GM20431 (cell line): ENCODE data around the gene MSMB.
"Not testable (repeated sequence)": the region's sequence is repeated elsewhere in the genome, so short reads cannot be mapped to it uniquely, and the experiment has no call there.

Experiments
- in situ Hi-C: fragments of 300-500 bp; cut with MseI, MboI; formaldehyde crosslinking; loops from one replicate; pipeline ENCODE4 v1.15.0; 2020; ENCODE audit warnings: low sequenced_read_pairs; ENCODE audit not compliant: unreplicated experiment

MSMB gene

GRCh38 chr10:46073564-46073963 is 27.5 kb upstream of the MSMB start:
- in situ Hi-C loops = loop anchor here (25.0 kb wide), 1 partner anchor 464 kb away; no protein-coding TSS in a partner anchor

- in situ Hi-C loops = loop anchor here (25.0 kb wide), 1 partner anchor 467 kb away; no protein-coding TSS in a partner anchor
Observed at GRCh38 chr10:46070749-46071148, 24.7 kb upstream of the MSMB start.

GRCh38 chr10:46069771-46070463 is 23.8 kb upstream of the MSMB start:
- in situ Hi-C loops = loop anchor here (25.0 kb wide), 1 partner anchor 467 kb away; no protein-coding TSS in a partner anchor

GRCh38 chr10:46068905-46069304 is 22.8 kb upstream of the MSMB start:
- in situ Hi-C loops = loop anchor here (25.0 kb wide), 1 partner anchor 468 kb away; no protein-coding TSS in a partner anchor

GRCh38 chr10:46068117-46068516 is 22.0 kb upstream of the MSMB start:
- in situ Hi-C loops = loop anchor here (25.0 kb wide), 1 partner anchor 469 kb away; no protein-coding TSS in a partner anchor

GRCh38 chr10:46064269-46064817 is 18.3 kb upstream of the MSMB start:
- in situ Hi-C loops = loop anchor here (25.0 kb wide), 1 partner anchor 473 kb away; no protein-coding TSS in a partner anchor

GRCh38 chr10:46062723-46063428 is 16.8 kb upstream of the MSMB start:
- in situ Hi-C loops = loop anchor here (25.0 kb wide), 1 partner anchor 474 kb away; no protein-coding TSS in a partner anchor

- in situ Hi-C loops = loop anchor here (25.0 kb wide), 1 partner anchor 477 kb away; no protein-coding TSS in a partner anchor
Observed at GRCh38 chr10:46060706-46061105, 14.6 kb upstream of the MSMB start.

GRCh38 chr10:46057927-46058326 is 11.9 kb upstream of the MSMB start:
- in situ Hi-C loops = loop anchor here (25.0 kb wide), 1 partner anchor 479 kb away; no protein-coding TSS in a partner anchor

GRCh38 chr10:46057038-46057437 is 11.0 kb upstream of the MSMB start:
- in situ Hi-C loops = loop anchor here (25.0 kb wide), 1 partner anchor 480 kb away; no protein-coding TSS in a partner anchor

- in situ Hi-C loops = loop anchor here (25.0 kb wide), 1 partner anchor 482 kb away; no protein-coding TSS in a partner anchor
Observed at GRCh38 chr10:46055771-46056170, 9.7 kb upstream of the MSMB start.

GRCh38 chr10:46053534-46054434 is 7.7 kb upstream of the MSMB start:
- in situ Hi-C loops = loop anchor here (25.0 kb wide), 1 partner anchor 484 kb away; no protein-coding TSS in a partner anchor

GRCh38 chr10:46052791-46053375 is 6.8 kb upstream of the MSMB start:
- in situ Hi-C loops = loop anchor here (25.0 kb wide), 1 partner anchor 484 kb away; no protein-coding TSS in a partner anchor

- in situ Hi-C loops = loop anchor here (25.0 kb wide), 1 partner anchor 485 kb away; no protein-coding TSS in a partner anchor
Observed at GRCh38 chr10:46052057-46052790, 6.2 kb upstream of the MSMB start.

GRCh38 chr10:46050941-46051623 is 5.0 kb upstream of the MSMB start:
- in situ Hi-C loops = loop anchor here (25.0 kb wide), 1 partner anchor 486 kb away; no protein-coding TSS in a partner anchor

- in situ Hi-C loops = not testable (repeated sequence)
Observed at GRCh38 chr10:46049497-46049831, 3.4 kb upstream of the MSMB start.

- in situ Hi-C loops = no loop called here
Observed at GRCh38 chr10:46048152-46048551, 2.1 kb upstream of the MSMB start.

GRCh38 chr10:46042527-46042926 is 3.5 kb downstream of the MSMB start:
- in situ Hi-C loops = no loop called here
